ENCODE measurements around the gene TEX12. TPM values are rescaled to one million over a fixed set of nuclear protein-coding genes. Genes with fewer than 3 reads are reported as not detected.

Gene TEX12
- total and polyA plus RNA-seq, 7 donors, result 0.28 to 0.48 (median 0.34) TPM; not detected in 3

DNA sequence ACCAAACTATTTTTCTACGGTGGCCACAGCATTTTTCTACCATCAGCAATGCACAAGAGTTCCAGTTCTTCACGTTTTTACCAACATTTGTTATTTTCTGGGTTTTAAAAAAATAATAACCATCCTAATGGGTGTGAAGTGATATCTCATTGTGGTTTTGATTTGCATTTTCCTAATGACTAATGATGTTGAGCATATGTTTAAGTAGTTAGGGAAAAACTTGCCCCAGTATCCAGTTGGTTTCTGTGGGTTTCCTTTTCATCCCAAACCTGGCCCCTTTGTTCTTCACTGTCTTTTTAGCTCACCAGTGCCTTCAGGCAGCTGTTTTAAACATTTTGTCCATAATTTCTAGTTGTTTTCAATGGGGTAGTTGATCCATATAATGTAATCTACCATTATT, 44.4 kb downstream of the TEX12 start:
- H3K4me3 ChIP-seq, result no peak overlapping the region
- no peaks in the 10 kb centered on the region for H3K4me1 ChIP-seq
- H3K9me3 ChIP-seq, result no peaks in the 10 kb centered on the region
- H3K36me3 ChIP-seq (ENCODE audit: insufficient read depth in 1 of 2, low read depth in 1 of 2), result peaks cover 0 to 33% of the 10 kb centered on the region in 2 donors
- ATAC-seq (no peak), DNase-seq (no peak)
- H3K27me3 ChIP-seq (ENCODE audit: insufficient read depth in 3 of 3, low read length in 2 of 3), result no peaks in the 10 kb centered on the region
- 49 to 55% (median 52%) methylated on average over 2 of the region's 2 CpGs for whole genome bisulfite sequencing, 3 donors
- intact Hi-C loops (cut with DNase I), result loop anchor here in 1 of 2 donors (10.0 kb wide), 1 partner anchor 343 kb away; no protein-coding TSS in a partner anchor
- TF ChIP-seq, protein P1, sequence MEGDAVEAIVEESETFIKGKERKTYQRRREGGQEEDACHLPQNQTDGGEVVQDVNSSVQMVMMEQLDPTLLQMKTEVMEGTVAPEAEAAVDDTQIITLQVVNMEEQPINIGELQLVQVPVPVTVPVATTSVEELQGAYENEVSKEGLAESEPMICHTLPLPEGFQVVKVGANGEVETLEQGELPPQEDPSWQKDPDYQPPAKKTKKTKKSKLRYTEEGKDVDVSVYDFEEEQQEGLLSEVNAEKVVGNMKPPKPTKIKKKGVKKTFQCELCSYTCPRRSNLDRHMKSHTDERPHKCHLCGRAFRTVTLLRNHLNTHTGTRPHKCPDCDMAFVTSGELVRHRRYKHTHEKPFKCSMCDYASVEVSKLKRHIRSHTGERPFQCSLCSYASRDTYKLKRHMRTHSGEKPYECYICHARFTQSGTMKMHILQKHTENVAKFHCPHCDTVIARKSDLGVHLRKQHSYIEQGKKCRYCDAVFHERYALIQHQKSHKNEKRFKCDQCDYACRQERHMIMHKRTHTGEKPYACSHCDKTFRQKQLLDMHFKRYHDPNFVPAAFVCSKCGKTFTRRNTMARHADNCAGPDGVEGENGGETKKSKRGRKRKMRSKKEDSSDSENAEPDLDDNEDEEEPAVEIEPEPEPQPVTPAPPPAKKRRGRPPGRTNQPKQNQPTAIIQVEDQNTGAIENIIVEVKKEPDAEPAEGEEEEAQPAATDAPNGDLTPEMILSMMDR (IDR thresholded peaks at IDR 0.05), result no peak
- H3K27ac ChIP-seq, result no peak overlapping the region

- intact Hi-C loops (cut with DNase I), result loop anchor here in 1 of 2 donors (10.0 kb wide), 1 partner anchor 343 kb away; no protein-coding TSS in a partner anchor
- DNase-seq, result no peak
- no peaks in the 10 kb centered on the region for H3K4me1 ChIP-seq
- H3K9me3 ChIP-seq, result no peaks in the 10 kb centered on the region
- H3K27ac ChIP-seq, result no peak overlapping the region
- peaks cover 0 to 39% of the 10 kb centered on the region in 2 donors for H3K36me3 ChIP-seq (ENCODE audit: insufficient read depth in 1 of 2, low read depth in 1 of 2)
- no peaks in the 10 kb centered on the region for H3K27me3 ChIP-seq (ENCODE audit: insufficient read depth in 3 of 3, low read length in 2 of 3)
- TF ChIP-seq, protein P1 (IDR thresholded peaks at IDR 0.05), result no peak
- no peak overlapping the region for H3K4me3 ChIP-seq
- WGBS, 3 donors, result 96 to 97% (median 97%) methylated on average over 3 of the region's 3 CpGs
- no peak for ATAC-seq
Observed at GRCh38 chr11:112212290-112212689, 45.1 kb downstream of the TEX12 start.

DNA sequence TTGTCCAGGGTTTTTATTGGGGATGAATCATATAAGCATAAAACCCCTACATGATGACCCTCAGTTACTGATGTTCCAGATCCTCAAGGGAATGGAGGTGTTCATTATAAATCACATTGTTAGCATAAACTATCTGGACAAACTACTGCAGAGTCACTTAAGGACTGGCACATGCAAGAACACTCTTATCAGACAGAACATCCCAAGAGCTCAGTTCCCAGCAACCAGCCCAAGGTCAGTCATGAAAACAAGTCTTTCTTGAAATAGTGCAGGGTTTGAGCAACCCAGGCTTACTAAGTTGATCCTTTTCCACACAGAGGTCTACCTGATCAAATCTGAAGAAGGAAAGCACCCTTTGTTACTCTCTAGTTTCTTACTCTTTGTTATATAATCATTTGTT, 45.5 kb downstream of the TEX12 start:
- Histone ChIP-seq H3K27me3 (ENCODE audit: insufficient read depth in 3 of 3, low read length in 2 of 3) (no peaks in the 10 kb centered on the region), H3K27ac (no peak overlapping the region), H3K4me1 (no peaks in the 10 kb centered on the region), H3K36me3 (ENCODE audit: insufficient read depth in 1 of 2, low read depth in 1 of 2) (peaks cover 0 to 40% of the 10 kb centered on the region in 2 donors), H3K9me3 (no peaks in the 10 kb centered on the region), H3K4me3 (no peak overlapping the region)
- TF ChIP-seq, protein P1 (IDR thresholded peaks at IDR 0.05), result no peak
- DNase-seq (no peak), ATAC-seq (no peak)
- intact Hi-C loops (cut with DNase I), result loop anchor here in 1 of 2 donors (10.0 kb wide), 1 partner anchor 342 kb away; no protein-coding TSS in a partner anchor

DNA sequence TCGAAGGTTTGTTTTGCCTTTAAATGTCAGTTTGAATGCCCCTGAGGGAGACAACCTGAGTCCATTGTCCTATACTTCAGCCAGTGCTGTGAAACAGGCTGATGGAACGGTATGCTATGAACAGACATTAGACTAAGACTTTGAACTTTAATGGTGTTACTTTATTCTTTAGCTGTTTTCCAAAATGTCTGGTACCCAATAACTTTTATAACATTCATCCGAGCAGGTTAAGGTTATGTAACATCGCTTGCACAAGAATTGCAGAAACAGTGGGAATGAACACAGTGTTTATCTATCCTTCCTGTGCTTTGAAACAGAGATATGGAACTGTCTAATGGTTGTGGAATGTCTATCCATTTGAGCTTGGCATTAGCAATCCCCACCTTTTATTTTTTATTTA, 46.6 kb downstream of the TEX12 start:
- peaks cover 0 to 50% of the 10 kb centered on the region in 2 donors for H3K36me3 ChIP-seq (ENCODE audit: insufficient read depth in 1 of 2, low read depth in 1 of 2)

More for the DNA sequence above, 46.6 kb downstream of the TEX12 start:
- Histone ChIP-seq H3K4me3 (no peak overlapping the region), H3K9me3 (no peaks in the 10 kb centered on the region), H3K27me3 (ENCODE audit: insufficient read depth in 3 of 3, low read length in 2 of 3) (no peaks in the 10 kb centered on the region), H3K4me1 (no peaks in the 10 kb centered on the region), H3K27ac (no peak overlapping the region)
- DNase-seq (no peak), ATAC-seq (no peak)
- intact Hi-C loops (cut with DNase I), result loop anchor here in 1 of 2 donors (10.0 kb wide), 1 partner anchor 341 kb away; no protein-coding TSS in a partner anchor
- TF ChIP-seq, protein P1 (IDR thresholded peaks at IDR 0.05), result no peak
- 94 to 96% (median 94%) methylated on average over 4 of the region's 4 CpGs for WGBS, 3 donors

Measured in psoas muscle (tissue), 8 donors.